ENCODE results near the gene PRKCA.

PRKCA gene

DNA sequence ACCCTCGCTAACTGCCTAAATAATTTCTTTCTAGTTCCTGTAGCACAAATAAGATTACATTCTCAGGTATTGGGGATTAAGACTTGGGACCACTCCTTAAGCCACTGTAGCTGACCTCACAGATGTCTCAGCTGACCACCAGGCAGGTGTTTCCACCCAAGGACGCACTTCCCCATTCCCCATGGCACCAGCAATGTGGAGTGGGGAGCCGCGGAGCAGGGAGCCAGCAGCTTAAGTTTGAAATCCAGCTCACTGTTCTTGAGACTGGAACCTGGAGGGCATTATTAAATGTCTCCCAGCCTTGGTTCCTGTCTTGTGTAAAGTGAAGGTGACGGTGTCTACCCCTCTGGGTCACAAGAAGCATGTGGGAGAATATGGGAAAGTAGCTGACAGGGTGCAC is 283.1 kb downstream of the PRKCA start:
- H3K9ac ChIP-seq (ENCODE audit: insufficient read length, low read depth), result no peak overlapping the region
- DNase-seq (ENCODE audit: low read depth, low spot score), result no peak
- no peak overlapping the region for H3K4me3 ChIP-seq (ENCODE audit: insufficient read length, low read depth)
- no peaks in the 10 kb centered on the region for H3K36me3 ChIP-seq (ENCODE audit: insufficient read depth, insufficient read length, low read length)
- TF ChIP-seq SUZ12 (IDR thresholded peaks at IDR 0.05; ENCODE audit: extremely low read depth, insufficient read depth, insufficient read length), result no peak
- TF ChIP-seq YY1 (IDR thresholded peaks at IDR 0.05; ENCODE audit: insufficient read depth, insufficient read length), result no peak
- TF ChIP-seq ZNF274 (IDR thresholded peaks at IDR 0.05; ENCODE audit: low read depth, low read length), result no peak
- H3K27me3 ChIP-seq (ENCODE audit: insufficient read depth, insufficient read length), result no peaks in the 10 kb centered on the region
- no peaks in the 10 kb centered on the region for H3K4me1 ChIP-seq (ENCODE audit: insufficient read depth, insufficient read length)
- peaks cover 3% of the 10 kb centered on the region; the same call in 1 of the 2 replicates for H3K9me3 ChIP-seq (ENCODE audit: insufficient read depth, low read length)

DNA sequence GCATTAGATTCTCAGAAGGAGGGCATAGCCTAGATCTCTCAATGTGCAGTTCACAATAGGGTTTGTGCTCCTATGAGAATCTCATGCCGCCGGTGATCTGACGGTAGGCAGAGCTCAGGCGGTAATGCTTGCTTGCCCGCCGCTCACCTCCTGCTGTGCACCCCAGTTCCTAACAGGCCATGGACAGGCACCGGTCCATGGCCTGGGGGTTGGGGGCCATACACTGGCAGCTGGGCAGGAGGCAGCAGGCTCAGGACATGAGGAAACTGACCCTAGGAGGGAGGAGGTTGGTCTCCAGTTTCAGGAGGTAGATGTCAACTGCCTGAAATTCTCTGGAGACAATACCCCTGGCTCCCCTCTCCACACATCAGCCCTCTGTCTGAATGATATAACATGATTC is 287.5 kb downstream of the PRKCA start:
- TF ChIP-seq YY1 (IDR thresholded peaks at IDR 0.05; ENCODE audit: insufficient read depth, insufficient read length), result no peak
- no peak for TF ChIP-seq SUZ12 (IDR thresholded peaks at IDR 0.05; ENCODE audit: extremely low read depth, insufficient read depth, insufficient read length)
- no peak for TF ChIP-seq ZNF274 (IDR thresholded peaks at IDR 0.05; ENCODE audit: low read depth, low read length)
- DNase-seq (ENCODE audit: low read depth, low spot score), result no peak
- H3K9ac ChIP-seq (ENCODE audit: insufficient read length, low read depth), result no peak overlapping the region
- no peak overlapping the region for H3K4me3 ChIP-seq (ENCODE audit: insufficient read length, low read depth)
- peaks cover 4% of the 10 kb centered on the region for H3K4me1 ChIP-seq (ENCODE audit: insufficient read depth, insufficient read length)
- no peaks in the 10 kb centered on the region for H3K9me3 ChIP-seq (ENCODE audit: insufficient read depth, low read length)
- no peaks in the 10 kb centered on the region for H3K36me3 ChIP-seq (ENCODE audit: insufficient read depth, insufficient read length, low read length)
- H3K27me3 ChIP-seq (ENCODE audit: insufficient read depth, insufficient read length), result no peaks in the 10 kb centered on the region

DNA sequence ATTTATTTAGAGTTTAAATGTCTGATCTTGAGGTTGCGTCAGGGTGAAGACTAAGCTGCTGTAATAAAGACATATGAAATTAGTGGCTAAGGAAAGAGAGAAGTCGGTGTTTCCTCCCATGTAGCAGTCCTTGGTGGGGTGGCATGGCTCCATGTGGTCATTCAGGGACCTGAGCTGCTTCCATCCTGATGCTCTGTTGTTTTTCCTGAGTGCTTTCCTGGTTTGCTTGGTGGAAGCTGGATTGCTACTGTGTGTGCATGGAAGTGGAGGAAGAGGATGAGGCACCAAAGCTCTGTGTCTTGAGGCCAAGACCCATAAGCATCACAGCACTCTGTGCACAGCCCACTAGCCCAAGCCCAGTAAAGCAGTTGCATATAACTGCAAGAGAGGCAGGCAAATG is 290.7 kb downstream of the PRKCA start:
- H3K9ac ChIP-seq (ENCODE audit: insufficient read length, low read depth), result no peak overlapping the region
- 0 out of 2 replicates have a peak, but pooled peaks cover 5% of the 10 kb centered on the region for H3K9me3 ChIP-seq (ENCODE audit: insufficient read depth, low read length)
- H3K4me3 ChIP-seq (ENCODE audit: insufficient read length, low read depth), result no peak overlapping the region
- no peak for DNase-seq (ENCODE audit: low read depth, low spot score)
- no peaks in the 10 kb centered on the region for H3K27me3 ChIP-seq (ENCODE audit: insufficient read depth, insufficient read length)
- H3K4me1 ChIP-seq (ENCODE audit: insufficient read depth, insufficient read length), result peaks cover 4% of the 10 kb centered on the region
- TF ChIP-seq YY1 (IDR thresholded peaks at IDR 0.05; ENCODE audit: insufficient read depth, insufficient read length), result no peak
- no peak for TF ChIP-seq SUZ12 (IDR thresholded peaks at IDR 0.05; ENCODE audit: extremely low read depth, insufficient read depth, insufficient read length)
- no peak for TF ChIP-seq ZNF274 (IDR thresholded peaks at IDR 0.05; ENCODE audit: low read depth, low read length)
- no peaks in the 10 kb centered on the region for H3K36me3 ChIP-seq (ENCODE audit: insufficient read depth, insufficient read length, low read length)

DNA sequence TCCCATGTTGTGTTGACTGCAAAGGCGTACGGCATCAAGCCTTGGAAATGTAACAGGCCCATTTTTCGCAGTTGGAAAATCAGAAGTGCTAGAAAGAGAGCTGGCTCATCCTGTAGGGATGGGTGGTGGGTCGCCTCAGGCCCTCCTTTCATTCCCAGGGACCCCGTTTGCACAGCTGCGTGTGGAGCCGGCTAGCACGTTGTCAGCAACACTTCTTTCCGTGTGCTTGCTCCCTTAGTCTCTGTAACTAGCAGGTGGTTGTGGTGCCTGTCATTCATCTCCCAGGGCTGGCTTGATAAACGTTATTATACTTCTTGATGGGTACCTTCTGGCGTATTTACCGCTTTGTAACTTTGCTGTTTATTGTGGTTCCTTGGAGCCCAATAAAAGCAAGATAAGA is 293.5 kb downstream of the PRKCA start:
- Histone ChIP-seq H3K9me3 (ENCODE audit: insufficient read depth, low read length) (0 out of 2 replicates have a peak, but pooled peaks cover 5% of the 10 kb centered on the region), H3K27me3 (ENCODE audit: insufficient read depth, insufficient read length) (no peaks in the 10 kb centered on the region), H3K36me3 (ENCODE audit: insufficient read depth, insufficient read length, low read length) (no peaks in the 10 kb centered on the region), H3K4me3 (ENCODE audit: insufficient read length, low read depth) (no peak overlapping the region), H3K9ac (ENCODE audit: insufficient read length, low read depth) (no peak overlapping the region), H3K4me1 (ENCODE audit: insufficient read depth, insufficient read length) (peaks cover 4% of the 10 kb centered on the region)
- DNase-seq (ENCODE audit: low read depth, low spot score), result no peak
- TF ChIP-seq ZNF274 (IDR thresholded peaks at IDR 0.05; ENCODE audit: low read depth, low read length) (no peak), YY1 (IDR thresholded peaks at IDR 0.05; ENCODE audit: insufficient read depth, insufficient read length) (no peak), SUZ12 (IDR thresholded peaks at IDR 0.05; ENCODE audit: extremely low read depth, insufficient read depth, insufficient read length) (no peak)

DNA sequence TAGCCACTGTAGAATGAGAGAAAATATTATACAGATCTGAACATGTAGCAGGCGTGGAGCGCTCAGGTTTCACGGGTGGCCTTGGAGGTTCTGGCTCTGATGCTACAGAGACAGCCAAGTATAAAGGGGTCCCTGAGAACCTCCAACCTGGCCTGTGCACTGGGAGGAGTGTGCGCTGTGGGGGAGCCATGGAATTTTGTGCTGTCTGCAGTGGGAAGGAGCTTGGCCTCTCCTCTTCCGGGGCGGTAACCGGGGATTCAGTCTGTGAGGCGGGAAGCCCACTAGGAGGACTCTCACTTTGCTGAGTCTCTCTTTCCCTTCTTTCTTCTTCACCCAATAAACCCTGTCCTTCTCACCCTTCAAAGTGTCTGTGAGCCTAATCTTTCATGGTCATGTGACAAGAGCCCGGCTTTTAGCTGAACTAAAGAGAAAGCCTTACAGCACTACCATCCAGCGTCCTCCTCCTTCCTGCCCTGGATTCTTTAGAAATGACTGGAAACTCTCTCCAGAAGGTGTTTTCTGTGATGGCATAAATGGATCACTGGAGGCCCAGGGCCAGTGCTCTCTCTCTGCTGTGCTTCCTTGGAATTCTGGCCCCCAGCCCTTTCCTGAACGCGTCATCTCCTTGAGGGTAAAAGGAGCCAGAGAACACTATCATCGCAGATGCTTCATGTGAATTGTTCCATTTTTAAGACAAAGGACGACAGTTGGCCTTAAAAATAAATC is 300.4 kb downstream of the PRKCA start:
- Histone ChIP-seq H3K27me3 (ENCODE audit: insufficient read depth, insufficient read length) (no peaks in the 10 kb centered on the region), H3K9ac (ENCODE audit: insufficient read length, low read depth) (no peak overlapping the region), H3K9me3 (ENCODE audit: insufficient read depth, low read length) (peaks cover 13% of the 10 kb centered on the region; the same call in 1 of the 2 replicates), H3K4me1 (ENCODE audit: insufficient read depth, insufficient read length) (no peaks in the 10 kb centered on the region), H3K4me3 (ENCODE audit: insufficient read length, low read depth) (no peak overlapping the region), H3K36me3 (ENCODE audit: insufficient read depth, insufficient read length, low read length) (no peaks in the 10 kb centered on the region)
- no peak for TF ChIP-seq SUZ12 (IDR thresholded peaks at IDR 0.05; ENCODE audit: extremely low read depth, insufficient read depth, insufficient read length)
- TF ChIP-seq YY1 (IDR thresholded peaks at IDR 0.05; ENCODE audit: insufficient read depth, insufficient read length), result no peak
- no peak for TF ChIP-seq ZNF274 (IDR thresholded peaks at IDR 0.05; ENCODE audit: low read depth, low read length)
- DNase-seq (ENCODE audit: low read depth, low spot score), result no peak

DNA sequence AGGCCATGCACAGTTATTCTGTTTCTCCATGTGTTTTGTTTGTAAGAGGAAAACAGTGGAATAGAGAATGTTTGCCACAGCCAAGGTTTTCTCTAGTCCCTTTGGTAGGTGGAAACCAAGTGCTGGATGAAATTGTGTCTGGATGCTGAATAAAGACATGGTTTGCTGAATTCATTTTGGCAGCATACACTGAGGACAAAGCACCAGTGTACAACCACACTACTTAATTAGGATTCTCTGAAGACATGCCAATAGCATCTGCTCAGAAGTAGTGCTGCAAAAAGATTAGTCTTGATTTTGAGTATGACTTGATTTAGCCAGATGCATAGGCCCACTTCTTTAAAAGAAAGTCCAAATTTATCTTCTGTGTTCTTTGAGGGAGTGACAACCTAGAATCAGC is 302.0 kb downstream of the PRKCA start:
- no peaks in the 10 kb centered on the region for H3K36me3 ChIP-seq (ENCODE audit: insufficient read depth, insufficient read length, low read length)
- no peak for TF ChIP-seq YY1 (IDR thresholded peaks at IDR 0.05; ENCODE audit: insufficient read depth, insufficient read length)
- TF ChIP-seq SUZ12 (IDR thresholded peaks at IDR 0.05; ENCODE audit: extremely low read depth, insufficient read depth, insufficient read length), result no peak
- TF ChIP-seq ZNF274 (IDR thresholded peaks at IDR 0.05; ENCODE audit: low read depth, low read length), result no peak
- no peaks in the 10 kb centered on the region for H3K27me3 ChIP-seq (ENCODE audit: insufficient read depth, insufficient read length)
- no peaks in the 10 kb centered on the region for H3K4me1 ChIP-seq (ENCODE audit: insufficient read depth, insufficient read length)
- H3K9me3 ChIP-seq (ENCODE audit: insufficient read depth, low read length), result peaks cover 13% of the 10 kb centered on the region; the same call in 1 of the 2 replicates
- H3K4me3 ChIP-seq (ENCODE audit: insufficient read length, low read depth), result no peak overlapping the region
- DNase-seq (ENCODE audit: low read depth, low spot score), result no peak
- H3K9ac ChIP-seq (ENCODE audit: insufficient read length, low read depth), result no peak overlapping the region

DNA sequence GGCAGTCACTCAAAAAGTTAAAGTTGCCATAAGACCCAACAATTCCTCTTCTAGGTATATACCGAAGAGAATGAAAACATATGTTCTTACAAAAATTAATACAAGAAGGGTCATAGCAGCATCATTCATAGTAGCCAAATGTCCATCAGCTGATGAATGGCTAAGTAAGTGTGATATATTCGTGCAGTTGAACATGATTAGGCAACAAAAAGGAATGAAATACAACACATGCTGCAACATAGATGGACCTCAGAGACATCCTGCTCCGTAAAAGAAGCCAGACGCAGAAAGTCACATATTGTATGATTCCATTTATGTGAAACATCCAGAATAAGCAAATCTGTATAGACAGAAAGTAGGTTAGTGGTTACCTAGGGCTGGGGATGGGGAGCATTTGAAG is 303.1 kb downstream of the PRKCA start:
- no peak for TF ChIP-seq ZNF274 (IDR thresholded peaks at IDR 0.05; ENCODE audit: low read depth, low read length)
- no peak for TF ChIP-seq YY1 (IDR thresholded peaks at IDR 0.05; ENCODE audit: insufficient read depth, insufficient read length)
- TF ChIP-seq SUZ12 (IDR thresholded peaks at IDR 0.05; ENCODE audit: extremely low read depth, insufficient read depth, insufficient read length), result no peak
- no peak overlapping the region for H3K9ac ChIP-seq (ENCODE audit: insufficient read length, low read depth)
- no peaks in the 10 kb centered on the region for H3K36me3 ChIP-seq (ENCODE audit: insufficient read depth, insufficient read length, low read length)
- no peaks in the 10 kb centered on the region for H3K4me1 ChIP-seq (ENCODE audit: insufficient read depth, insufficient read length)
- H3K4me3 ChIP-seq (ENCODE audit: insufficient read length, low read depth), result no peak overlapping the region
- DNase-seq (ENCODE audit: low read depth, low spot score), result no peak
- H3K9me3 ChIP-seq (ENCODE audit: insufficient read depth, low read length), result peaks cover 13% of the 10 kb centered on the region; the same call in 1 of the 2 replicates
- no peaks in the 10 kb centered on the region for H3K27me3 ChIP-seq (ENCODE audit: insufficient read depth, insufficient read length)

Measured in NT2/D1 (cell line).